GM12873 (cell line): ENCODE measurements around the gene KRTAP10-4.
"Not testable (repeated sequence)": the region's sequence is repeated elsewhere in the genome, so short reads cannot be mapped to it uniquely, and the experiment has no call there.

ENCODE experiments used
- CTCF ChIP-seq: IDR thresholded peaks from 2 replicates; pipeline ENCODE4 v1.5.1; 2012; ENCODE audit warnings: low read depth, mild to moderate bottlenecking, moderate library complexity, low read length, control low read depth; ENCODE audit not compliant: insufficient read depth; ENCODE audit errors: missing control alignments

KRTAP10-4 gene, protein sequence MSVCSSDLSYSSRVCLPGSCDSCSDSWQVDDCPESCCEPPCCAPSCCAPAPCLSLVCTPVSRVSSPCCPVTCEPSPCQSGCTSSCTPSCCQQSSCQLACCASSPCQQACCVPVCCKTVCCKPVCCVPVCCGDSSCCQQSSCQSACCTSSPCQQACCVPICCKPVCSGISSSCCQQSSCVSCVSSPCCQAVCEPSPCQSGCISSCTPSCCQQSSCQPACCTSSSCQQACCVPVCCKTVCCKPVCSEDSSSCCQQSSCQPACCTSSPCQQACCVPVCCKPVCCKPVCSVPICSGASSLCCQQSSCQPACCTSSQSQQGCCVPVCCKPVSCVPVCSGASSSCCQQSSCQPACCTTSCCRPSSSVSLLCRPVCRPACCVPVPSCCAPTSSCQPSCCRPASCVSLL

GRCh38 chr21:44573630-44574456 lies at the start of gene KRTAP10-4:
Gene KRTAP10-4 (plus strand): TSS chr21:44573729. CDS start chr21:44573759, 30 bp downstream.
- not testable (repeated sequence) for TF ChIP-seq CTCF

- no peak for TF ChIP-seq CTCF
Measured at GRCh38 chr21:44524414-44525371, 48.8 kb upstream of the KRTAP10-4 start.

DNA sequence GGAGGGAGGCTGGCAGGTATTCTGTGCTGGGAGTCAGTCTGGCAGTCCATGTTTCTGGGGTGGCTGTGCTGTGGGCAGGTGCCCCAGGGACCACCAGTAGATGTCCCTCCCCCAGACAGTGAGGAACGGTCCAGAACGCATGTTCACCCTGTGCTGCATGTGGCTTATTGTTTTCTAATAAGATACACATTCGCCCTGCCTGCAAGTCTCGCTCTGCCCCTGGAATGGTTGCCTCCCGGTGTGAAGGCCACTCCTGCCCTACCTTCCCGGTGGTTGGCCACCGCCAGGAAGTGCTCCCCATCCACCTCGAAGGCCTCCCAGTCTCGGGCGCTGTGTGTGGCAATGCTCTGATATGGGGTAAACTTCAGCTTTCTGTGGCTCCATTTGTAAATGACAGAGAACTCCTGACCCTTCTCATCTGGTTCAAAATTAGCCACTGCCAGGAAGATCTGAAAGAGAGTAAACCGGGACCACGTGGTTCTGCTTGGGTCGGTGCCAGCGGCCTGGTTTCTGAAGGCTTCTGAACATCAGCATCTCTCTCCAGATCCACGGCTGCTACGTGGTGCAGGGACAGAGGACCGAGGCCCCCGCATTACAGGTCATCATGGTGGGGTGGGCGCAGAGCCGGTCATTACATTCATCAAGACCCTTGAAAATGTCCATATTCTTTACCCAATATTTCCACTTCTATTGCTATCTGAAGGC lies 48.0 kb upstream of the KRTAP10-4 start:
- no peak for TF ChIP-seq CTCF

DNA sequence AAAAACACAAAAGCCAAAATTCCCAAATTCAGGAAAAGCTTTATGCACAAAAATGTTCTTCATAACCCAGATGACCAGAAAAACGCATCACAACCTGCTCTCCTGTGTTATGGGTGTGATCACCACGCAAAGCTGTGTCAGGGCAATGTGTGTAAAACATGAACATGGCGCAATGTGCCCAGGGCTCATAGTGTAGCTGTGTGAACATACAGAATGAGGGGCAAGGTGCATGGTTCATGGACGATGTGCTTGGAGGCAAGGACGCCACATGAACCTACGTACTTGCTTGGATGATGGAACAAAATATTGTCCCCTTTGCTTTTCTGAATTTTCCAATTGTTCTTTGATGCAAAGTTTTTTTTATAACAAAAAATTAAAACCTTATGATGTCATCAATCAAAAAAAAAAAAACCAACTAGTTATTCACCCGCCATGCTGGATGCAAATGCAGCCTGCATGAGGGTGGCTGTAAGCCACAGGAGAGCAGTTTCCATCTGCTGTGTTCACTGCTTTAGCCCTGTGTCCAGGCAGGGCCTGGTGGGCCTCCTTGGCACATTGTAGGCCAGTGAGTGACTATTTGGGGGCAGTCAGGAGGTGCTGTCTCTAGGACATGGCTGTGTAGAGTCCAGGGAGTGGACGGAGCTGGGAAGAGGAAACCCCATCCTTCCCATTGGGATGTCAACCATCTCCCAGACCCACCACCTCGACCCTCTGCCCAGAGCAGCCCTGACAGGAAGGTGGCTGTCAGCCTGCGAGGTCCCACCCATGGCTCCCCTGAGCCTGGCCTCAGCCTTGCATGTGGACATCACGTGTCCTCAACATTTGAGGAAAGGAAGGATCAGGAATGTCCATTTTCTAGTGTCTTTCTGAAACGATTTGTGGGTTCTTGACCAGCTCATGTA lies 47.2 kb upstream of the KRTAP10-4 start:
- TF ChIP-seq CTCF = no peak

DNA sequence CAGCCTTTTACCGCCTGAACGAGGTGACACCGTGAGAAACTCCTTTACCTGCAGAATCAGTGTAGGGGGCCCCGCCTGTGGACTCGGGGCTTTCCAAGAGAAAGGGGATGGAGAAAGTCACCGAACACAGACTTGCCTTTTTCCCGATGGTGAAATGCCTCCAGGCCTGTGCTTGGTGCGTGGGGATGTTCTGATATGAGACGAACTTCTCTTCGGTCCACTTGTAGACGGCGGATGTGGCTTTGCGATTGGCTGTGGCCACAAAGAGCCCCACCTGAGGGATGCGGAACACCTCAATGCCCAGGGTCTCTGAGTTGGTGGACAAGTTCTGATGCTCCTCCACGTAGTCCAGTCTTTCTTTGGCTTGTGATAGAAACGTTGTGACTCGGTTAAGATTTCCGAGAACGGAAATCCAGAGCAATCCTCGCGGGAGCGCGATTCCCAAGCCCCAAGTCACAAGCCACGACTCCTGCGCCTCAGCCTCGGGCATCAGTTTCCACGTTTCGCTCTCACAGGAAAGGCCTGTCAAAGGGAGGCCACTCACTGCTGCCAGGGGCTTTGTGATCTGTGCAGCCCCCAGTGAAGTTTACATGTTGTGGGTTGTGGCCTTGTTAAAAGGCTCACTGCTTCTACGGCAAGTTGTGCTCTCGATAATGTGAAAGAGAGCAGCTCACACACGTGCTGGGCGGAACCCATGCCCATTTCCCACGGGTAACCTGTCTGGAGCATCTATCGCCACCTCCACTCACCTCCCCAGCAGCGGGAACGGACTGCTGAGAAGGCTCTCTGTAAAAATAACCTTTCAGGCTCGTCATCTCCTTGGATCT lies 46.2 kb upstream of the KRTAP10-4 start:
- TF ChIP-seq CTCF = no peak
